Measurements from ENCODE around the gene SRD5A3.

SRD5A3 gene

DNA sequence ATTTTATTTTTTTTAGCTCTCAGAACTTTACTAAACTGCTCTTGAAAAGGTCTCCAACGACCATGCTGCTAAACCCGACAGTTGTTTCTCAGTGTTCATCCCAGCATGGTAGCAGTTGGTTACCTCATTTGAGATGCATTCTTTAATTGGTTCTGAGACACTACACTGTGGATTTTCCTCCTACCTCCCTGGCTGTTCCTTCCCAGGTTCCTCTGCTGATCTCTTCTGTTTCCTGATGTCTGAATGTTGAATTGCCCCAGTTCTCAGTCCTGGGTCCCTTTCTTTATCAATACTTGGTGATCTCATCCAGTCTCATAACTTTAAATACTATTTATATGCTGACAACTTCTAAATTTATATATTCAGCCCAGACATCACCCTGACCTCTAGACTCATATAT is 30.7 kb downstream of the SRD5A3 start:
- no peak for DNase-seq (ENCODE audit: low spot score)

GRCh38 chr4:55378617-55379467 is 32.8 kb downstream of the SRD5A3 start:
- DNase-seq (ENCODE audit: low spot score): no peak

GRCh38 chr4:55380576-55380975 is 34.5 kb downstream of the SRD5A3 start:
- no peak for DNase-seq (ENCODE audit: low spot score)

GRCh38 chr4:55381502-55381901 is 35.5 kb downstream of the SRD5A3 start:
- DNase-seq (ENCODE audit: low spot score): no peak

- no peak for DNase-seq (ENCODE audit: low spot score)
Observed at GRCh38 chr4:55382488-55383003, 36.5 kb downstream of the SRD5A3 start.

- DNase-seq (ENCODE audit: low spot score): no peak
Observed at GRCh38 chr4:55385201-55385649, 39.2 kb downstream of the SRD5A3 start.

DNA sequence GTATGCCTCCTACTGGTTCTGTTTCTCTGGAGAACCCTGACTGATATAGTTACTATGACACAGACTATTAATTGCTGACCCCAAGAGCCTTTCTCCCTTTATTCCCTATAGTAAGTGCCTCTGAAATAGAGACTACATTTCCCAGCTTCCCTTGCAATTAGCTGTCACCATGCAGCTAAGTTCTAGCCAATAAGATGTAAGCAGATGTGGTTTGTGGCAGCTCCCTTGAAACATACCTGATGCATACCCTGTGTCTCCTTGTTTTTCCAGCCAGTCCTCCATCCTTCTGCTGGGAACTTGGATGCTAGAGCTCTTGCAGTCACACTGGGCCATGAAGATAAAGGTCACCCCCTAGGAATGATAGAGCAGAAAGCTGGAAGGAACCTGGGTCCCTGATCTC is 40.0 kb downstream of the SRD5A3 start:
- no peak for DNase-seq (ENCODE audit: low spot score)

- no peak for DNase-seq (ENCODE audit: low spot score)
Observed at GRCh38 chr4:55386840-55387239, 40.8 kb downstream of the SRD5A3 start.

DNA sequence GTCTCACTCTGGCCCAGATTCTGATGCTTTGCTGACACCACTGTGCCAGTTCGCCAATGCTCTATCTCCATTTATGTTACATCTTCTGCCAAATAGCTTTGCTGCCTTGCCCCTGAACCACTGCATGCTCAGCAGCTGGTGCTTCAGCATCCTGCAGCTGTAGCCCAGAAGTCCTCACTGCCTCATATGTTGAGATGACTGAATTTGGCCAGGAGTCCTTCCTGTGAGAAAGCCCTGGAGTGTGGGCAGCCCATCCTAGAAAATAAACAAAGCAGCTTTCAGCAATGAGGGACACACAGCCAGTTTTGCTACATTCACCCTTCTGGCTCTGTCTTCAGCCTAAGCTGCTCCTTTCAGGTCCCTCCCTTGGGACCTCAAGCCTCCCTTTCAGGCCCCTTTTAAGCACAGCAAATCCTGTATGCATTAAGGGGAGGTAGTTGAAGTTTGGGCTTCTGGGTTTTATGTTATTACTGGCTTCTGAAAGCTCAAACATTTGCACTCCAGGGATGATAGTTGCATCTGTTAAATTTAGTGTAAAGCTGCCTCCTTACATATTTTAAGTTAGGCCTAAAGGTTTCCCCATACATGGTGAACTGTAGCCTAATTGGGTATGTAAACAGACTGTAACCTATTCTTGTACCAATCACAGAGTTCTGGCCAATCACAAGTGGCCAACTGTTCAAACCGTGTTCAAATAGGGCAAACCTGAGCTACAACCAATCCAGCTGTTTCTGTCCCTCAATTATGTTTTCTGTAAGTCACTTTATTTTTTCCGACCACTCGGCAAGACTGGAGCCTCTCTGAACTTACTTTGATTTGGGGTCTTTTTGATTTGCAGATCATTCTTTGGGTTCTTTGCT is 47.6 kb downstream of the SRD5A3 start:
- DNase-seq (ENCODE audit: low spot score): no peak

- no peak for DNase-seq (ENCODE audit: low spot score)
Observed at GRCh38 chr4:55395218-55395528, 49.1 kb downstream of the SRD5A3 start.

DNA sequence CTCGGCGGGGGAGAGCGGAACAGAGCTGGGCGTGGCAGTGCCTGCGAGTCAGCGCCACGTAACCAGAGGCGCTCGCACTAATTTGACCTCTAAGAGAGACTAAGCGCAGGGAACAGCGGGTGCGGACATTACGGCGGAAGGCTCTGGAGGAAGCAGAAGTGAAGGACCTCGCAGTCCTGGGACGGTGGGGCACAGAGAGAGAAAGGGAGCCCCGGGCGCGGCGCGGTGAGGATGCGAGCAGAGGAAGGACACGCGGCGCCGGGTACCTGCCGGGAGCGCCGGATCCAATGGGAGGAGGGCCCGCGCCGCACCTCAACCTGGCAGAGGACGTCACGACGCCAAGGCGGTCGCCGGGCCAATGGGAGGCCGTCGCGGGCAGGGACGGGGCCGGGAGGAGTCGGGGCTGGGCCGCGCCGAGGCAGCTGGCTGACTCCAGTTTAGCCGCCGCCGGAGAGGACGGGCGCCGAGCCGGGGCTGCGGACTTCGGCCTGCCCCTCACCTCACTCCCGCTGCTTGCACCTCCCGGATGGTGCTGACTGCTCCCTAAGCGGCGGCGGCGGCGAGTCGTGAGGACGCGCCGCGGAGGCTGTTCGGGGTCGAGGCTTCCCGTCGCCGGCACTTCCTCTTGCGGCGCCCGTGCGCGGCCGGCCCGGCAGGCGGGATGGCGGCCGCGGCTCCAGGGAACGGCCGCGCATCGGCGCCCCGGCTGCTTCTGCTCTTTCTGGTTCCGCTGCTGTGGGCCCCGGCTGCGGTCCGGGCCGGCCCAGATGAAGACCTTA is 49.7 kb downstream of the SRD5A3 start, which contains the start of gene TMEM165:
Gene TMEM165, plus strand, starts transcription at position 429 of the 779 bp plus-strand sequence. Its CDS starts 233 bp downstream, at position 662.
- DNase-seq (ENCODE audit: low spot score): peak; percentile 86

DNA sequence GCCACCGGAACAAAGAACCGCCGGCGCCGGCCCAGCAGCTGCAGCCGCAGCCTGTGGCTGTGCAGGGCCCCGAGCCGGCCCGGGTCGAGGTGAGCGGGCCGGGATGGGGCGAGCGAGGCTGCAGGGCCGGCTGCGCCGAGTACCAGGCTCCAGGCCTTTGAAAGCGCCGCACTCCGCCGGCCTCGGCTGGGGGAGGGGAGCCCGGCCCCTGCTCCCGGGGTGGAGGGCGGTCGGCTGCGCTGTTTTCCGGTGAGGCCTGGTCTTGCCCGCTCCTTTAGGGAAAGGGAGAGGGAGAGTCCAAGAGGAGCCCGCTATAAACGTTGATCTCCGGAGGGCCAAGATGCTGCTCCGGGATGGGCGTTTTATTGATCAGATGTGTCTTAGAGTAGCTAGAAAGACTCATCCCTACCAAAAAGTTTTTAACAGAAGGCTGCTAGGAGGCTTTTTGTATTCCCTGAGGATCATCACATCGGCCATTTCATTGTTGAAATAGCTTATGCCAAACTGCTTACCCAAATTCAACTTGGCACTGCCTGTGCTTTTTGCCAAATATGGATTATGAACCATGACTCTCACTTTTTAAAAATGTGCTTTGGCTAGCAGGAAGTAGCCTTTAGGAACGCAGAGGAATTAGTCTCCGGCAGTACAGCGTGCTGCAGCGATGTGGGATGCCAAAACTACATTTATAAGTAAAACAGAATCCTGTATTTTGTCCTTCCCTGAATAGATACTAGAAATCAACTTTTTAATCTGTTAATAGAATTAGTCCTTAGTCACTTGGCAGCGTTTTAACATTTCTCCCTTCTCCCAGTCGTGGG is 50.5 kb downstream of the SRD5A3 start:
- peak; percentile 15 for DNase-seq (ENCODE audit: low spot score)

GRCh38 chr4:55397126-55397436 is 51.0 kb downstream of the SRD5A3 start:
- DNase-seq (ENCODE audit: low spot score): no peak

DNA sequence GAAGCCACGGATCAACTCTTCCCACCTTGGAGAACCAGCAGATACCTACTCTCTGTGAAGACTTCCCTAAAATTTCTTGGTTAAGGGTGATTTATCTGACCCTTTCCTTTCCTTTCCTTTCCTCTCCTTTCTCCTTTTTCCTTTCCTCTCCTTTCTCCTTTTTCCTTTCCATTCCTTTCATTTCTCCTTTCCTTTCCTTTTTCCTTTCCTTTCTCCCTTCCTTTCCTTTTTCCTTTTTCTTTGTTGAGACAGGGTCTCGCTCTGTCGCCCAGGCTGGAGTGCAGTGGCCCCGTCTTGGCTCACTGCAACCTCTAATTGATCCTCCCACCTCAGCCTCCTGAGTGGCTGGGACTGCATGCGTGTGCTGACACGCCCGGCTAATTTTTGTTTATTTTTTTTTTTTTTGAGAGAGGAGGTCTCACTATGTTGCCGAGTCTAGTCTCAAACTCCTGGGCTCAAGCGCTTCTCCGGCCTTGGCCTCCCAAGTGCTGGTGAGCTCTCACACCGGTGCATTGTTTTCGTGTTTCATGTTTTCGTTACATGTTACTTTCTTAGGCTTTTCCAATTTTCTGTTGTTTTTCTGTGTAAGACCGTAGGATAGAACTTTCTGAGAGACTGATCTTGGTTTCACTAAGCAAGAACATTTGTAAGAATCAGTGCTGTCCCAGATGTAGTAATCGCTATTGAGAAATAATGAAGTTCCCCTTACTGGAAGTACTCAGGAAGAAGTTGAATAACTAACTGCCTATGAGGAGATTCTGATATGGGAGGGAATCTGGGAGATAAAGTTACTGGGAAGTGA is 51.7 kb downstream of the SRD5A3 start:
- no peak for DNase-seq (ENCODE audit: low spot score)

GRCh38 chr4:55398461-55398860 is 52.4 kb downstream of the SRD5A3 start:
- DNase-seq (ENCODE audit: low spot score): no peak

- DNase-seq (ENCODE audit: low spot score): no peak
Observed at GRCh38 chr4:55398966-55399365, 52.9 kb downstream of the SRD5A3 start.

DNA sequence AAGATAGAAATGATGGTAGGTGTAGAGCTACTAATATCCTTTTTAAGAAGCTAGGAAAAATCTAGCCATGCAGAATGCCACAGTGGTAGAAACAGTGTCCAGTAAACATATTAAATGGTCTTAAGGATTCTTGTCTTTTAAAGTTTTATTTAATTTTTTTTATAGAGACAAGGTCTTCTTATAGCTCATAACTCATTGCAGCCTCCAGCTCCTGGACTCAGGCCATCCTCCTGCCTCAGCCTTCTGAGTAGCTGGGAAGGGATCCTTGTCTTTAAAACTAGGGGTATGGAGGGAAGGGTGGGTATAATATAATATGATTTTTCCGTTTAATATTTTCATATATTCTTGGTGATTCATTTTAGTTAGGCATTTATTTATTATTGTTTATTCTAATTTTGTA is 53.5 kb downstream of the SRD5A3 start:
- DNase-seq (ENCODE audit: low spot score): no peak

GRCh38 chr4:55405073-55405472 is 59.0 kb downstream of the SRD5A3 start:
- no peak for DNase-seq (ENCODE audit: low spot score)

GRCh38 chr4:55406545-55406944 is 60.5 kb downstream of the SRD5A3 start:
- DNase-seq (ENCODE audit: low spot score): no peak

GRCh38 chr4:55407119-55407518 is 61.1 kb downstream of the SRD5A3 start:
- DNase-seq (ENCODE audit: low spot score): no peak

- DNase-seq (ENCODE audit: low spot score): no peak
Observed at GRCh38 chr4:55407764-55408163, 61.7 kb downstream of the SRD5A3 start.
